ENCODE measurements around the gene CD276. TPM values are rescaled to one million over a fixed set of nuclear protein-coding genes. Genes with fewer than 3 reads are reported as not detected.

CD276 gene
- total RNA-seq, 2 donors from 2014 or later, result 0.67 to 2.8 TPM

GRCh38 chr15:73757571-73757970 lies 73.4 kb downstream of the CD276 start:
- Mint-ChIP-seq H3K27ac (no peak overlapping the region), H3K36me3 (ENCODE audit: insufficient read depth in 2 of 2) (no peaks in the 10 kb centered on the region), H3K4me1 (ENCODE audit: low read depth) (no peaks in the 10 kb centered on the region), H3K27me3 (ENCODE audit: low read depth) (peaks cover 30% of the 10 kb centered on the region), H3K9me3 (no peaks in the 10 kb centered on the region), H3K4me3 (no peak overlapping the region)
- ATAC-seq (replicated peaks in 1 of 2) (no peak), DNase-seq (no peak)

DNA sequence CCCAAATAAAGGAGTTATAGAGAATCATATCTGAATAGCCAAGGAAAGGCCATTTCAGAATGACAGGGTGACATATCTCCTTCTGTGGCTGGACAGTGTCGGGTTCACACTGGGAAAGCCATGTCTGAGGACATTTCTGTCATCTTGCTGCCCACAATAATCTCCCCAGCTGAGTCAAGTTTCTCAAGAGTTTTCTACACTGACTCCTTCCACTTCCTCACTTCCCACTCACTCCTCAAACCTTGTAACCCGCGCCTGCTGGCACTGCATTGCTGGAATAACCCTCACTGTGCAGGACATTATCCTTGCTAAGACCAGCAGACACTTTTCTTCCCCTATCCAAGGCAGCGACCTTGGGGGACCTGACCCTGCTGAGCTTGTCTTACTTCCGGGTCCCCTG lies 74.3 kb downstream of the CD276 start:
- peaks cover 29% of the 10 kb centered on the region for H3K27me3 Mint-ChIP-seq (ENCODE audit: low read depth)
- no peaks in the 10 kb centered on the region for H3K36me3 Mint-ChIP-seq (ENCODE audit: insufficient read depth in 2 of 2)
- DNase-seq (no peak), ATAC-seq (replicated peaks in 1 of 2) (no peak)
- H3K27ac Mint-ChIP-seq, result no peak overlapping the region
- H3K4me1 Mint-ChIP-seq (ENCODE audit: low read depth), result no peaks in the 10 kb centered on the region
- no peak overlapping the region for H3K4me3 Mint-ChIP-seq
- no peaks in the 10 kb centered on the region for H3K9me3 Mint-ChIP-seq

GRCh38 chr15:73760330-73761329 lies 76.4 kb downstream of the CD276 start:
- H3K9me3 Mint-ChIP-seq, result no peaks in the 10 kb centered on the region
- ATAC-seq (replicated peaks in 1 of 2) (no peak), DNase-seq (no peak)
- no peaks in the 10 kb centered on the region for H3K4me1 Mint-ChIP-seq (ENCODE audit: low read depth)
- peaks cover 13% of the 10 kb centered on the region for H3K27me3 Mint-ChIP-seq (ENCODE audit: low read depth)
- H3K36me3 Mint-ChIP-seq (ENCODE audit: insufficient read depth in 2 of 2), result no peaks in the 10 kb centered on the region
- H3K27ac Mint-ChIP-seq, result no peak overlapping the region
- H3K4me3 Mint-ChIP-seq, result no peak overlapping the region

GRCh38 chr15:73763931-73764330 lies 79.7 kb downstream of the CD276 start:
- Mint-ChIP-seq H3K4me1 (ENCODE audit: low read depth) (no peaks in the 10 kb centered on the region), H3K36me3 (ENCODE audit: insufficient read depth in 2 of 2) (no peaks in the 10 kb centered on the region), H3K27ac (no peak overlapping the region), H3K4me3 (no peak overlapping the region), H3K9me3 (no peaks in the 10 kb centered on the region), H3K27me3 (ENCODE audit: low read depth) (peaks cover 15% of the 10 kb centered on the region)
- DNase-seq (no peak), ATAC-seq (replicated peaks in 1 of 2) (no peak)

Other genes with a start within 250 kb of the CD276 start
- gene REC114, start 241.2 kb upstream of the CD276 start, total RNA-seq, result not detected
- gene NPTN, start 51.0 kb upstream of the CD276 start, total RNA-seq, result 10 to 100 TPM; 31.6 to 51.0 TPM
- not detected for gene INSYN1, start 69.0 kb downstream of the CD276 start, total RNA-seq
- not detected for gene TBC1D21, start 189.2 kb downstream of the CD276 start, total RNA-seq
- 1 to 10 TPM; 1.9 to 2.5 TPM for gene LOXL1, start 242.1 kb downstream of the CD276 start, total RNA-seq

Measured in activated T-cell treated with anti-CD3 and anti-CD28 coated beads, Interleukin-2, amount 50 U/mL, for 72 hours (primary cell).